Activated T-helper 17 cell treated with anti-CD3 and anti-CD28 coated beads, Interleukin-2, amount 50 U/mL, for 72 hours (primary cell): ENCODE results near the gene OXCT2. TPM values are rescaled to one million over a fixed set of nuclear protein-coding genes. Genes with fewer than 3 reads are reported as not detected.

Experiments
- ATAC-seq: fragments of 150-1000 bp; cut with Tn5 transposase; replicated peaks from 2 replicates; pipeline ENCODE4 v1.10.0; 2021; ENCODE audit warnings: mild to moderate bottlenecking, moderate library complexity
- H3K27ac Mint-ChIP-seq: one replicate; pipeline ENCODE4 v1.8.0; 2022; ENCODE audit warnings: mixed read lengths
- H3K27me3 Mint-ChIP-seq: one replicate; pipeline ENCODE4 v1.8.0; 2022; ENCODE audit warnings: mixed read lengths
- H3K36me3 Mint-ChIP-seq: one replicate; pipeline ENCODE4 v1.8.0; 2022; ENCODE audit warnings: low read depth, mild to moderate bottlenecking, mixed read lengths
- H3K4me1 Mint-ChIP-seq: one replicate; pipeline ENCODE4 v1.8.0; 2022; ENCODE audit warnings: mixed read lengths
- H3K4me3 Mint-ChIP-seq: one replicate; pipeline ENCODE4 v1.8.0; 2022; ENCODE audit warnings: mild to moderate bottlenecking, mixed read lengths
- H3K9me3 Mint-ChIP-seq: one replicate; pipeline ENCODE4 v1.8.0; 2022; ENCODE audit warnings: mixed read lengths
- total RNA-seq, 2 donors: library from RNA; stranded (reverse); gene quantifications; one replicate each; pipeline ENCODE4 v1.2.3, GENCODE V29; 2022

OXCT2 gene
- total RNA-seq, 2 donors from 2014 or later = 0.69 to 1.1 TPM

DNA sequence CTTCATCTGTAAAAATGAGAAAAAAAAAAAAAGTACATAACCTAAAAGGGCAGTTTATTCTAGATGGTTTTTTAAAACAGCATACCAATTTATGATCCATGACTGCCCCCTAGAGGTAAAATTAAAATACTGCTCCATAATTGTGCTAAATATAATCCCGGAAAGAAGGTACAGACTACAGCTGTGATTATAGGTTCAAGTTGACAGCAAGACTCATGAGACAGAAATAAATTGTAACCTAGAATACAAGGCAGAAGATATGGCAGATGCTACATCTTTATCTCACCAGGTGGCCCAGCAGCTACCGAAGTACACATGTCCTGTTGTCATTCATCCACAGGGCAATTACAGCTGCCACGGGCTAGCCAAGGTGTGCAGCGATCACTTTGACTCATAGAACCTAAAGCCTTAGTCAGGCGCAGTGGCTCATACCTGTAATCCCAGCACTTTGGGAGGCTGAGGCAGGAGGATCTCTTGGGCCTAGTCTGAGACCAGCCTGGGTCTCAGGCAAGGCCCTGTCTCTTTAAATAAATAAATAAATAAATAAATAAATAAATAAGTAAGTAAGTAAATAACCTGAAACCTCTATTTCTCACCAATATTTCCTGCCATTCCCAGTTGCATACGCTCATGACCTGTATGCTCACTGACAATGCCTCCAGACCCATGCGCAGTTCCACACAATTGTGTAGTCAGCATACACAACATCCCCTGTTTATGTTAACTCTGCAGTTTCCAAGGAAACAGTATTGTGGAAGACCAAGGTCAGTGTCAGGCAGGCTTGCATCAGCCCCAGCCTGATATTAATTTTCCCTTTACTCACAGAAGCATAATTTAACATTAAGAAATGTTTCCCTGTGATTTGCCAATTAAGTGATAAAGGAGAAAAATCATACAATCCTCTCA, 50.8 kb downstream of the OXCT2 start:
- no peak overlapping the region for H3K4me3 Mint-ChIP-seq
- H3K4me1 Mint-ChIP-seq = peaks cover 5% of the 10 kb centered on the region
- peak; percentile 64 for ATAC-seq
- H3K27me3 Mint-ChIP-seq = peaks cover 28% of the 10 kb centered on the region
- H3K27ac Mint-ChIP-seq = no peak overlapping the region
- no peaks in the 10 kb centered on the region for H3K36me3 Mint-ChIP-seq
- H3K9me3 Mint-ChIP-seq = no peaks in the 10 kb centered on the region

Other genes starting within 250 kb of the OXCT2 start
- 100 to 1,000 TPM; 181 to 246 TPM for gene PABPC4, start 194.6 kb downstream of the OXCT2 start, total RNA-seq
- under 1 TPM in 1 of 2 donors, not detected in 1; 0.40 TPM for gene HEYL, start 131.7 kb downstream of the OXCT2 start, total RNA-seq
- not detected for gene NT5C1A, start 99.2 kb downstream of the OXCT2 start, total RNA-seq
- 1 to 10 TPM in 1 of 2 donors, under 1 TPM in 1; 0.50 to 1.2 TPM for gene HPCAL4, start 79.9 kb downstream of the OXCT2 start, total RNA-seq
- gene PPIE, start 32.5 kb downstream of the OXCT2 start, total RNA-seq = 10 to 100 TPM; 56.0 to 68.7 TPM
- under 1 TPM; 0.08 to 0.37 TPM for gene BMP8B, start 17.5 kb upstream of the OXCT2 start, total RNA-seq
- gene TRIT1, start 112.2 kb upstream of the OXCT2 start, total RNA-seq = 10 to 100 TPM; 33.6 to 41.0 TPM
- under 1 TPM in 1 of 2 donors, not detected in 1; 0.09 TPM for gene MYCL, start 130.6 kb upstream of the OXCT2 start, total RNA-seq
- gene MFSD2A, start 183.8 kb upstream of the OXCT2 start, total RNA-seq = 10 to 100 TPM in 1 of 2 donors, 1 to 10 TPM in 1; 8.1 to 10.3 TPM